Neuron (in vitro differentiated cells): ENCODE data around the gene MAN1C1.

Experiments used
- H2AFZ ChIP-seq: one replicate; pipeline ENCODE4 v1.6.1; 2013; ENCODE audit warnings: low read depth, mild to moderate bottlenecking, inconsistent platforms, low read length, moderate library complexity
- H3K27me3 ChIP-seq: one replicate; pipeline ENCODE4 v1.6.1; 2013; ENCODE audit warnings: low read length; ENCODE audit not compliant: insufficient read depth
- H3K36me3 ChIP-seq: one replicate; pipeline ENCODE4 v1.6.1; 2013; ENCODE audit warnings: low read length; ENCODE audit not compliant: insufficient read depth
- H3K4me1 ChIP-seq: one replicate; pipeline ENCODE4 v1.6.1; 2013; ENCODE audit warnings: low read length; ENCODE audit not compliant: insufficient read depth
- H3K4me3 ChIP-seq: 2 replicates; pipeline ENCODE4 v1.5.1; 2013; ENCODE audit warnings: mild to moderate bottlenecking, low read length, moderate library complexity
- H3K9me3 ChIP-seq: one replicate; pipeline ENCODE4 v1.6.1; 2013; ENCODE audit warnings: low read length

The MAN1C1 gene

DNA sequence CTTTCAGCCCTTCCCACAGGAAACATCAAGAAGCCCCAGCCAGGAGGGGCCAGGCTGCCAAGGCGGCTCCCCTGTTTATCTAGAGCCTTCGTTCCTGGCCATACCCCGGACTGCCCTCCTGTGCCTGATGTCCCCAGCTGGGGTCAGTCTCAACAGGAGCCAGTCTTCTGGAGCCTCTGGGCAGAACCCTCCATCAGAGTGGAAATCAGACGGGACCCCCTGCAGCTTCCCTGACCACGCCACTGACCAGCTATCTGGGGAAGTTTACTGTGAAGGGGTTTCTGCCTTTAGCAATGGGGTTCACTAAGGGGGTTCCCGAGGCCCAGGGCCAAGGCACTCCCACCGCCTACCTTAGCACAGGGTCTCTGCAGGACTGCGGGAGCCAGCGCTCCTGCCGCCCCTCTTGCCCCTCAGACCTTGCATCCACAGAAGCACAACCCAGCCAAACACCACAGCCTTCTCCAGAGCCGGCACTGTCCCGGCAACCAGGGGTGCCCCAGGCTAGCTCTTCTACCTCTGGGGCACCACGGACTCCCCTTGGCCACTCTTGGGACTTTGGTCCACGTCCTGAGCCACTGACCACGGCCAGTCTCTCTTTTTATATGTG lies 199.6 kb downstream of the MAN1C1 start:
- Histone ChIP-seq H3K4me1 (peaks cover 18% of the 10 kb centered on the region), H2AFZ (no peak overlapping the region), H3K9me3 (no peaks in the 10 kb centered on the region), H3K36me3 (peaks cover 35% of the 10 kb centered on the region), H3K4me3 (no peak overlapping the region), H3K27me3 (no peaks in the 10 kb centered on the region)

DNA sequence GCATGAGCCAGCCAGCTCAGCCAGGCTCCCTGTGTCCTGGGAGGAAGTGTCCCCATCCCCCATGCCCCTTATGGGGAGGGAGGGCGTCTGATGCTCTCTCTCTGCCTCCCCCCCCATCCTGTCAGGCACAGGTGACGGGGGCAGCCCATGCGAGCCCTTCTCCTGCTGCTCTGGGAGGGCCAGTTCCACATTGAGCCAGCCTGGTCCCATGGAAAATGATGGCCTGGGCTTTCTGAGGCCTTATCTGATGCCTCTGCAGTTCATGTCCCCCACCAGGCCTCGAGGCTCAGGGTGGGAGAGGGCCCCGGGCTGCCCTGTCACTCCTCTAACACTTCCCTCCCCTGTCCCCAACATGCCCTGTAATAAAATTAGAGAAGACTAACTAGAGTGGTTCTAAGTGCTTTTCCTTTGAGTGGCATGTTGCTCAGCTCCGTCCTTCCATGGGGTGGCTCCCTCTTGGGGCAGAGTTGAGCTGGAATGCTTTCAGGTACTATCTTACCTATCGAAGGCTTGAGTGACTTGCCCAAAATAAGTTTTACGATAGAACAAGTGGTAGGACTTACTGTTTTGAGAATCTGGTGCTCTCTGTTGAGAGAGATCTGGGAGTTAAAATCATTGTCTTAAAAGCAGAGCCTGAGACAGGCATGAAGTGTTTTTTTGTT lies 201.4 kb downstream of the MAN1C1 start:
- Histone ChIP-seq H2AFZ (no peak overlapping the region), H3K4me3 (no peak overlapping the region), H3K36me3 (peaks cover 32% of the 10 kb centered on the region), H3K27me3 (no peaks in the 10 kb centered on the region), H3K4me1 (peaks cover 25% of the 10 kb centered on the region), H3K9me3 (no peaks in the 10 kb centered on the region)

DNA sequence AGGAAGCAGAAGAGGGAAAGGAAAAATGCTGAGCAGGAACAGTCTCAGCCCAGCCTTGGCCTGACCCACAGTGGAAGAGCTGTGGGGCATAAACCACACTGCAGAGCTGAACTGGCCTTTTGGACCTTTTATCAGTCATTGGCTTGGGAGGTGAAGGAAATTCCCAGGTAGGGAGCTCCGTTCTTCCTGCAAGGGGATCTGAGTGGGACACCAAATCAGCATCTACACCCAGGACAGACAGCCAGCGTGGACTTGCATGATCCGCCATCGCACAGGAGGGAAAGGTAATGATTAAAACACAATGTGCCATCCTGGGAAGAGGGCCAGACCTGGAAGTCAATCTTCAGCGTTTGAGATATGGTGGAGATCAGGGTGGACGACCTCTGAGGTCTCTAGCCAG lies 202.0 kb downstream of the MAN1C1 start:
- peaks cover 27% of the 10 kb centered on the region for H3K36me3 ChIP-seq
- peak overlapping the region; percentile 69 for H3K4me3 ChIP-seq
- H2AFZ ChIP-seq = no peak overlapping the region
- no peaks in the 10 kb centered on the region for H3K27me3 ChIP-seq
- H3K4me1 ChIP-seq = peaks cover 25% of the 10 kb centered on the region
- H3K9me3 ChIP-seq = no peaks in the 10 kb centered on the region

DNA sequence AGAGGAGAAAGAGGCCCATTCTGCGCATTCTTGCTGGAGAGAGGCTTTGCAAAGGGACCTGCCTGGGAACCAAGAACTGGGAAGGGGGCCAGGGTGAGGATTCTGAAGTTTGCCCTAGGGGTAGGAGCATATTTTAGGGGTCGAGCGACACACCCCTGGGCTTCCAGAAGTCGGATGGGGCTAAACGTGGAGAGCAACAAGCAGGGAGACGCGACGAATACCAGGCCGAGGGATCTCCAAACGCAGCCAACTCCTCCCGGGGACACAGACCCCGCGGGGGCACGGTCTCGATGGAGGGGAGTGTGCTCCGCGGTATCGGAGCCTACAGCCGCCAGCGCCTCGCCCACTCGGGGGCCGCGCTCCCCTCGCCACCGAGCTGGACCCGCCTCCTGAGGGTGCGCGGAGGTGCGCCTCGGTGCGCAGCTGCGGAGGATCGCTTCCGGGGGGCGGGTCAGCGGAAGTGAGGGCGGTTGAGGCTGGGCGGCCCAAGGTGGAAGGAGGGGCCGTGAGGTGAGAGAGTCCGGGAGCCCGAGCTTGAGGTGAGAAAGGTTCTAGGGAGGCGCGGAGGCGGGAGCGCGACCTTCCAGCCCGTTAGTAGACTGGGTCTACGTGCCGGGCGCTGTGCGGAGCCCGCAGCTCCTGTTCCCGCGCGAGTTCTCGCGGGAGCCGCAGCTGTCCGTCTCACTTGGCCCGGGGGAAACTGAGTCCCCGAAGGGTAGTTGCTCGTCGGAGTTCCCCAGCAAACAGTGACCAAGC lies 203.1 kb downstream of the MAN1C1 start, which contains the start of gene MTFR1L:
Gene MTFR1L, plus strand, starts transcription at position 464 of the 756 bp plus-strand sequence. CDS start 3,151 bp downstream, outside the sequence.
- Histone ChIP-seq H3K9me3 (no peaks in the 10 kb centered on the region), H3K36me3 (peaks cover 16% of the 10 kb centered on the region), H3K27me3 (no peaks in the 10 kb centered on the region), H3K4me3 (peak within 1 kb of the TSS; percentile 69), H3K4me1 (peaks cover 25% of the 10 kb centered on the region), H2AFZ (peak within 1 kb of the TSS; percentile 65)

DNA sequence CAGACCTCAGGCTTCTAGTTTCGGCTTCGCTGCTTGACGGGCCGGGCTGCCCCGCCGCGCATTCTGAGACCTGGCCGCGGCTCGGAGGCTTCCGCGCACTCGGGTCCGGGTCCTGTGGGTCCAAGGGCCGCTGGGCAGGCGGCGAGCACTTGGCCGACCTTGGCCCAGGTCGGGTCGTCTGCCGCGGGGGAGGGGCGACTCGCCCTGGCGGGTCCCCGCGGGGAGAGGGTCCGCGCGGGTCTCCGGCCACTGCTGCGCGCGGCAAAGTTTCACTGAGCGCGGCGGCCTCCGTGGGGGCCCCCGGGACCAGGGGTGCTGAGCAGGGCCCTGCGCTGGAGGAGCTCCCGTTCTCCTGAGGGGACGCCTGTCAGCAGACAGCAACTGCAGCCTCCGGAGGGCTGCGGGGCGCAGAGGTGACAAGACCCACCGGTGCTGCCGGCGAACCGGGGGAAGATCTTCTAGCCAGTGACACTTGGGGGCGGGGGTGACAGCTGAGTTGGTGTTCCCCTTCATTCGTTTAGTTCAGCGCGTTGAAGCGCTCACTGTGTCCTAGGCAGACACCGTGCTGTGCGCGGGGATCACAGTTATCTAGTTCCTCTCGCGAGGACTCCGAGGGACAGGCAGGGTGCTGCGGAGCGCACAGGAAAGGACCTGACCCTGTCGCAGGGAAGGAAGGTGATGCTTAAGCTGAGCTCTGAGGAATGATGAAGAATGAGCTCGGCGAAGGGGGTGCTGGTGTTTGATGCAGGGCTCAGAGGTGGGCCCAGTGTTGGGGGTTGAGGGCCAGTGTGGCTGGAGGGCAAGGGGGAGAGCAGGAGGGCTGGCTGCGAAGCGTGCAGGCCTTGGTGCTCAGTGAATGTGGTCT lies 203.9 kb downstream of the MAN1C1 start:
- H3K4me3 ChIP-seq = peak overlapping the region; percentile 69
- no peaks in the 10 kb centered on the region for H3K27me3 ChIP-seq
- peaks cover 9% of the 10 kb centered on the region for H3K36me3 ChIP-seq
- H3K9me3 ChIP-seq = no peaks in the 10 kb centered on the region
- peak overlapping the region; percentile 65 for H2AFZ ChIP-seq
- peaks cover 25% of the 10 kb centered on the region for H3K4me1 ChIP-seq

DNA sequence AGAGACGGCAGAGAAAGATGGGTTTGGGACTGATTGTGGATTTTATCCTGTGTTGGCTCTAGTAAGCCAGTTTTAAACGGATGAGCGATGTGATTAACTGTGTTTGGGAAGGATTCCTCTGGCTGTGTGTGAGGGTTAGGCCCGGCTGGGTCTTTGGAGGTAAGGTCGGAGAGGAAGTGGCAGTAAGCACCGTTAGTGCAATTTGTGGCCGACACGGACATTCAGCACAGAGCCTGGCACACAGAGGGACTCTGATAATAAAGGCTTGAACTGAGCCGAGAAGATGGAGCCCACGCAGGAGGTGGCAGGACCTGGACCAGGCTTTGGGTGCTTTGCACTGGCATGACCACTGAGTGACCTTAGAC lies 204.5 kb downstream of the MAN1C1 start:
- Histone ChIP-seq H3K9me3 (no peaks in the 10 kb centered on the region), H3K27me3 (no peaks in the 10 kb centered on the region), H3K4me1 (peaks cover 25% of the 10 kb centered on the region), H3K4me3 (peak overlapping the region; percentile 69), H3K36me3 (peaks cover 9% of the 10 kb centered on the region), H2AFZ (peak overlapping the region; percentile 65)

DNA sequence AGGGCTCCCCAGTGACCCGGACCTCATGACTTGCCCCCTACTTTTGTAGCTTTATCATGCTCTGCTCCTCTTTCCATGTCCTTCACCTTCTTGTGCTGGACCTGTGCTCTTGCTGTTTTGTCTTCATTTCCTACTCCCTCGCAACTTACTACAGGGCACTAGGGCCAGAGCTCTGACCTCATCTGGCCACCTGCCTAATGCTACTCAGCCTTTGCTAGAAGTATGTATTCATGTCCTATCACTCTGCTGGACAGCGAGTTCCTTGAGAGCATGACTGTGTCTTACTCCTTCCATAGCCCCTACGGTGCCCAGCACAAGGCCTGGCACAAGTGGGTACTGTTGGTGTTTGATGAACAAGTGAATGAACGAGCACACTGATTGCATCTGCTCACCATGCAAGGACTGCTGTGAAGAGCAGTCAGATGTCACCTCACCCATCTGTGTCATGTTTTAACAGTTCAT lies 205.1 kb downstream of the MAN1C1 start:
- peaks cover 25% of the 10 kb centered on the region for H3K4me1 ChIP-seq
- peaks cover 11% of the 10 kb centered on the region for H3K36me3 ChIP-seq
- no peaks in the 10 kb centered on the region for H3K27me3 ChIP-seq
- H2AFZ ChIP-seq = no peak overlapping the region
- no peak overlapping the region for H3K4me3 ChIP-seq
- H3K9me3 ChIP-seq = no peaks in the 10 kb centered on the region

DNA sequence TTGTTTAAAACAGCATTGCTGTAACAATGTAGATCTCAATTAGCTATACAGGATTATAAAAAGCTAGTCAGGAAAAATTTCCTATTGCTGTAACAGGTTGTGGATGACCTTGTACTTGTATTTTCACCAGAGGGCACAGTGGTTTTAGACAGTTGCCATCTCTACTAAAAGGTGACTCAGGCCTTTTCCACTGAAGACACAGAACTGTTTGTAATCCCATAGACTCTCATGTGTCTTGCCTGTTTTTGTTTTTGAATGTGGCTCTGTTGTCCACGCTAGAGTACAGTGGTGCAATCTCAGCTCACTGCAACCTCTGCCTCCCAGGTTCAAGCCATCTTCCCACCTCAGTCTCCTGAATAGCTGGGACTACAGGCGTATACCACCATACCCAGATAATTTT lies 209.0 kb downstream of the MAN1C1 start:
- H3K9me3 ChIP-seq = no peaks in the 10 kb centered on the region
- H3K36me3 ChIP-seq = peaks cover 45% of the 10 kb centered on the region
- H3K4me1 ChIP-seq = peaks cover 13% of the 10 kb centered on the region
- no peak overlapping the region for H3K4me3 ChIP-seq
- no peak overlapping the region for H2AFZ ChIP-seq
- H3K27me3 ChIP-seq = no peaks in the 10 kb centered on the region

DNA sequence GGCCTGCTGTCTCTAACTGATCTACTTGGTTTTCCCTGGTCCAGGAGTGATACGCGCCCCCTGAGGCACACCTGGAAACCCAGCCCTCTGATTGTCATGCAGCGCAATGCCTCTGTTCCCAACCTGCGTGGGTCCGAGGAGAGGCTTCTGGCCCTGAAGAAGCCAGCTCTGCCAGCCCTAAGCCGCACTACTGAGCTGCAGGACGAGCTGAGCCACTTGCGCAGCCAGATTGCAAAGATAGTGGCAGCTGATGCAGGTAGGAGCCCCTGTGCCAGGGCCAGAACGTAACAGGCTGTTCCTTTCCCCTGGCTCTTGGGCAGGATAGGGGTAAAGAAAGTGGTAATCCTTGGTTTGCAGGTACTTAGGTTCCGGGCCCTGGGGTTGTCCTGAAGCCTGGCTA lies 210.0 kb downstream of the MAN1C1 start:
- H3K9me3 ChIP-seq = no peaks in the 10 kb centered on the region
- no peak overlapping the region for H3K4me3 ChIP-seq
- peaks cover 3% of the 10 kb centered on the region for H3K4me1 ChIP-seq
- H3K36me3 ChIP-seq = peaks cover 54% of the 10 kb centered on the region
- H2AFZ ChIP-seq = no peak overlapping the region
- no peaks in the 10 kb centered on the region for H3K27me3 ChIP-seq

DNA sequence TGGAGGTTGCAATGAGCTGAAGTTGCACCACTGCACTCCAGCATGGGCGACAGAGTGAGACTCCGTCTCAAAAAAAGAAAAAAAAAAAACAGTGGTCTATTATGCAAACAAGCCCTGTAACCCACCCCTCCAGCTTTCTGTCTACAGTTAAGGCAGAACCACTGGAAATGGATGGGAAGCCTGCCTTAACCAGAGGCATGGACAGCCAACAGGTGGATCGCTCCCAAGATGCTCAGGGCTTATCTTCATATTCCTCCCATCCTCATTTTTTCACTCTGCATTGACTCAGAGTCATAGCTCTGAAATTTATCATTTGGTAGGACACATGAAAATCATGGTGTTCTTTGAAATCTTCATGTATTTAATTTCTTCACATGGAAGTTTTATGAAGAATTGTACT lies 211.9 kb downstream of the MAN1C1 start:
- no peaks in the 10 kb centered on the region for H3K9me3 ChIP-seq
- no peak overlapping the region for H2AFZ ChIP-seq
- H3K36me3 ChIP-seq = peaks cover 74% of the 10 kb centered on the region
- H3K27me3 ChIP-seq = no peaks in the 10 kb centered on the region
- H3K4me3 ChIP-seq = no peak overlapping the region
- H3K4me1 ChIP-seq = no peaks in the 10 kb centered on the region

DNA sequence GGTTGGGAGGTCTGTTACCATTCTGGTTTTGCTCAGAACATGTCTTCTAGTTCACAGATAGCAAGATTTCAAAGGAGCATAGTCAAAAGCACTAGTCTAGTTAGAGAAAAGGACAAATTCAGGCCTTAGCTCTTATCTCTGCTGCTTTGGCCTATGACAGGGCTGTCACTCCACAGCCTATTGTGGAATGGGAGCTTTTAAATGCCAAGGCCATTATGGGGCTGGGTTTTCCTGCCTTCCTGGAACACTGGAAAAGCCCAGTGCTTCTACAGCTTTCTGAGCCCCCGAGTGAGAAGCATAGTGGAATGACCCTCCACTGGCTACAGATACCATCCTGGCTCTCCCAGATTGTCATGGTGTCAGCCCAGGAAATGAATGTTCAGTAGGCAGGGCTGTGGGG lies 212.5 kb downstream of the MAN1C1 start:
- H2AFZ ChIP-seq = no peak overlapping the region
- H3K27me3 ChIP-seq = no peaks in the 10 kb centered on the region
- no peak overlapping the region for H3K4me3 ChIP-seq
- H3K4me1 ChIP-seq = no peaks in the 10 kb centered on the region
- peaks cover 79% of the 10 kb centered on the region for H3K36me3 ChIP-seq
- no peaks in the 10 kb centered on the region for H3K9me3 ChIP-seq

DNA sequence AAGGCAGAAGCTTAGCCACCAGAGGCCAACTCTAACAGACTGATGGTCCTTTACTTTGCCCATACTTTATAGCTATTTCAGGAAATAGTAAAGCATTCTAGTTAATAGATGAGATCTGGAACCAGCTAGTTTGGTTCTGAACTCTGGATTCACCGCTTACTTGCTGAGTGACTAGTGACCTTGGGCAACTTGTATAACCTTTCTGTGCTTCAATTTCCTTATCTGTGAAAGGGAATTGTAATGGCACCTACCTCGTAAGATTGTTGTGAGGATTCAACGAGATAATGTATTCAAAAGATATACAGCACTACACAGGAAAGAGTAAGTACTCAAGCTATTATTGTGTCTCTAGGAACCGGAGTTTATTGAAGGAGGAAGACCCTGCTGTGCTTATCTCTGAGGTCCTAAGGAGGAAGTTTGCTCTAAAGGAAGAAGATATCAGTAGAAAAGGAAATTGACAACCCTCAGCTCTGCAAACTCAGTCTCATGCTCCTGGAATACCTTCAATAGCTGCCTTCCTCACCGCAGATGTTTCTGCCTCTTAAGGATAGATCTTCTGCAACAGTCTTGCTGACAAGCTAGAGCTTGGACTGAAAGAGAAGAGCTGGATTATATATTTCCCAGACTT lies 215.1 kb downstream of the MAN1C1 start:
- H2AFZ ChIP-seq = no peak overlapping the region
- no peaks in the 10 kb centered on the region for H3K9me3 ChIP-seq
- no peaks in the 10 kb centered on the region for H3K27me3 ChIP-seq
- H3K4me3 ChIP-seq = no peak overlapping the region
- peaks cover 85% of the 10 kb centered on the region for H3K36me3 ChIP-seq
- H3K4me1 ChIP-seq = peaks cover 7% of the 10 kb centered on the region
